GM18907 (cell line): ENCODE measurements around the gene MYO9B.
"Not testable (repeated sequence)": the region's sequence is repeated elsewhere in the genome, so short reads cannot be mapped to it uniquely, and the experiment has no call there.

Experiments
- ATAC-seq: cut with Tn5 transposase; IDR thresholded peaks from one replicate; pipeline ENCODE4 v1.9.1; 2021; ENCODE audit warnings: mild to moderate bottlenecking, moderate library complexity; ENCODE audit not compliant: unreplicated experiment

MYO9B gene

DNA sequence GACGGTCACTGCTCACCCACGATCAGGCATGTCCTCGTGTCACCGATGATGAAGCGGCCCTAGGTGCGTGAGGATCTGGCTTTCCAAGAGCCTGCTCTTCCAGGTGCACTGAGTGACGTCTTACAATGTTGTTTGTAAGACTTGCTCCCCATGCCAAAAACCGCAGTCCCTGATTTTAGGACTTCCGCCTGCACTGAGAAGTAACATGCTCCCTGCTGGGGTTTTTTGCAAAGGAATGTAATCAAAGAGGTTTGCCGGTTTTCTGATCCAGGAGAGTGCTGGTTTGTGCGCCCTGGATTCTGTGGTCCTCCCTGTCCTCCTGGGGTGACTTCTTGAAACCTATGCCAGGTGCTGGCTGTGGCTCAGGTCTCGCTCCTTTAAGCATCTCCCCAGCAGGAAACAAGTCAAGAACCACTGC is 38.8 kb downstream of the MYO9B start:
- ATAC-seq = no peak

- no peak for ATAC-seq
Observed at GRCh38 chr19:17116996-17117702, 41.6 kb downstream of the MYO9B start.

GRCh38 chr19:17118957-17119356 is 43.4 kb downstream of the MYO9B start:
- no peak for ATAC-seq

DNA sequence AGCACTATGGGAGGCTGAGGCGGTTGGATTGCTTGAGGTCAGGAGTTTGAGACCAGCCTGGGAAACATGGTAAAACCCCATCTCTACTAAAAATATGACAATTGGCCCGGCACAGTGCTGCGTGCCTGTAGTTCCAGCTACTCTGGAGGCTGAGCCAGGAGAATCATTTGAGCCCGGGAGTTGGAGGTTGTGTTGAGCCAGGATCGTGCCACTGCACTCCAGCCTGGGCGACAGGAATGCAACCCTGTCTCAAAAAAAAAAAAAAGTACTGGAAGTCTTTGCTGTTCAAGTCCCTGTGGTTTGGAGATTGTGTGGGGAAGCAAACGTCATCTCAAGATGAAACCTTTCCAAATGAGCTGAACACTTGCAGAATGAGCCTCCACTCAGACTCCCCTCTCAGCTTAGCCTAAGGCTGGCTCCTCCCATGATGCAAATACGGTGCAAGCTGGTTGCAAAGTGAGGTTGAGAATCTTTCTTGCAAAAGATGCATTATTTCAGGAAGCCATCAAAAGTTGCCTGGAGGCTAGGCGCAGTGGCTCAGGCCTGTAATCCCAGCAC is 46.2 kb downstream of the MYO9B start:
- ATAC-seq = no peak

- no peak for ATAC-seq
Observed at GRCh38 chr19:17123041-17123440, 47.5 kb downstream of the MYO9B start.

- ATAC-seq = no peak
Observed at GRCh38 chr19:17124025-17124424, 48.4 kb downstream of the MYO9B start.

DNA sequence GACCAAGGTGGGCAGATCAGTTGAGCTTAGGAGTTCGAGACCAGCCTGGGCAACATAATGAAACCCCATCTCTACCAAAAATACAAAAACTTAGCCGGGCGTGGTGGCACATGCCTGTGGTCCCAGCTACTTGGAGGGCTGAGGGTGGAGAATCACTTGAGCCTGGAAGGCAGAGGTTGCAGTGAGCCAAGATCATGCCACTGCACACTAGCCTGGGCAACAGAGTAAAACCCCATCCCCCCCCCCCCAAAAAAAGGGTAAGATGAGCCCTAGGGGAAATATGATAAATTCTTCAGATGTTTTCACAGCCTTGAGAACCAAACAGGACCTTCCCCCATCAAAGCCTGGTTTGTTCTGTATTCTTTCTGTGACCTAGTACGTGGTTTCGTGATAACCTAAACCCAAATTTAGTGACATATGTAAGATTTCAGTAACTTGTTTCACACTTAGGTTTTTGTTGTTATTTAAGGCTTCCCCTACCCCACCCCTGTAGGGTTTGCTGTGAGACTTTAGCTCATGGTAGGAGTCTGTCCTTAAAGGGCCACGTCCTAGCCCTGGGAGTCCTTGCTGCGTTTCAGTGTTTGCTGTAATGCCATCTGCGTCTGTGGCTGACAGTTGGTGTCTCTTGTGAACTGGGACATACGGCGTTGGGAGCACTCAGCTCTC is 49.6 kb downstream of the MYO9B start:
- peak; percentile 55 for ATAC-seq

GRCh38 chr19:17125728-17126677 is 50.4 kb downstream of the MYO9B start:
- ATAC-seq = peak; percentile 61

DNA sequence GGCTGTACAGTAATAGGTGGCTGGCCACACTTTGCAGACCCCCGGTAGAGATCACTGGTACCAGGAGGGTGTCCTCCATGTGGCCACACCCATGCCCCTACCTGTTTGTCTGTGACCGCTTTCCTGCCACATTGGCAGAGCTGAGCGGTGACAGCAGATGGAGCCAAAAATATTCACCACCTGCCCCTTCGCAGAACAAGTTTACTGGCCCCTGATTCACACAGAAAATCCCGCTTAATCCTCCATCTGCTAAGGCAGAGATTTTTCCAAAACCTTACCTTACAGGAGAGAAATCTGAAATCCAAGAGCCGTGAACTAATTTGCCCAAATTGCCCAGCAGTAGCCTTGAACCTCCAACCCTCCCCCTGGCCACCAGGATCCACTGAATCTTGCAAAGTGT is 52.1 kb downstream of the MYO9B start:
- no peak for ATAC-seq

GRCh38 chr19:17128403-17128802 is 52.8 kb downstream of the MYO9B start:
- no peak for ATAC-seq

DNA sequence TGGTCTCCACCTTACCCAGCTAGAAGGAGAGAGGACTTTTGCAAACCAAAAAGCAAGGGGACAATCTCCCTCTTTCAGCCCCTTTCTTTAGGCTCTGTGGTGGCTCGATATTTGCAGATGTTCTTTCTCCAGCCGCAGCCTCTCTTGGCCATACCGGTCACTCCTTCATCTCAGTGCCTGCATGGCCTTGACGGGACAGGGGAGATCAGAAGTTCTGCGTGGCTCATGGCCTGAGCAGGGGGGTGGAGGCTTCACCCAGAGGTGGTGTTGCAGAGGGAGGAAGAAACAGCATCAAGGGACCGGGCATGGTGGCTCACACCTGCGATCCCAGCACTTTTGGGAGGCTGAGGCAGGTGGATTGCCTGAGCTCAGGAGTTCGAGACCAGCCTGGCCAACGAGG is 53.2 kb downstream of the MYO9B start:
- no peak for ATAC-seq

- ATAC-seq = no peak
Observed at GRCh38 chr19:17129377-17129776, 53.8 kb downstream of the MYO9B start.

- ATAC-seq = peak; percentile 62
Observed at GRCh38 chr19:17135001-17135853, 59.6 kb downstream of the MYO9B start.

- no peak for ATAC-seq
Observed at GRCh38 chr19:17136021-17136420, 60.4 kb downstream of the MYO9B start.

DNA sequence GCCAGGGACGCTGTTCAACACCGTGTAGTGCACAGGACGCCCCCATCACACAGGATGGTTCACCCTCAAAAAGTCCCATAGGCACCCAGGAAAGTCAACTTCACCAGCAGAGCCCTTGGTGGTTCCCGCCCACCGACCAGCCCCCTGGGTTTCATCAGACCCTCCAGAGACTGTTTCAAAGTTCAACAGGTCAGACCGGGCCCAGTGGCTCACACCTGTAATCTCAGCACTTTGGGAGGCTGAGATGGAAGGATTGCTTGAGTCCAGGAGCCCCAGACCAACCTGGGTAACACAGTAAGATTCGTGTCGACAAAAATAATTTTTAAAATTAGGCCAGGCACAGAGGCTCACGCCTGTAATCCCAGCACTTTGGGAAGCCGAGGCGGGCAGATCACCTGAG is 61.0 kb downstream of the MYO9B start:
- no peak for ATAC-seq

GRCh38 chr19:17137417-17137816 is 61.8 kb downstream of the MYO9B start:
- no peak for ATAC-seq

GRCh38 chr19:17138052-17138846 is 62.7 kb downstream of the MYO9B start:
- ATAC-seq = not testable (repeated sequence)

DNA sequence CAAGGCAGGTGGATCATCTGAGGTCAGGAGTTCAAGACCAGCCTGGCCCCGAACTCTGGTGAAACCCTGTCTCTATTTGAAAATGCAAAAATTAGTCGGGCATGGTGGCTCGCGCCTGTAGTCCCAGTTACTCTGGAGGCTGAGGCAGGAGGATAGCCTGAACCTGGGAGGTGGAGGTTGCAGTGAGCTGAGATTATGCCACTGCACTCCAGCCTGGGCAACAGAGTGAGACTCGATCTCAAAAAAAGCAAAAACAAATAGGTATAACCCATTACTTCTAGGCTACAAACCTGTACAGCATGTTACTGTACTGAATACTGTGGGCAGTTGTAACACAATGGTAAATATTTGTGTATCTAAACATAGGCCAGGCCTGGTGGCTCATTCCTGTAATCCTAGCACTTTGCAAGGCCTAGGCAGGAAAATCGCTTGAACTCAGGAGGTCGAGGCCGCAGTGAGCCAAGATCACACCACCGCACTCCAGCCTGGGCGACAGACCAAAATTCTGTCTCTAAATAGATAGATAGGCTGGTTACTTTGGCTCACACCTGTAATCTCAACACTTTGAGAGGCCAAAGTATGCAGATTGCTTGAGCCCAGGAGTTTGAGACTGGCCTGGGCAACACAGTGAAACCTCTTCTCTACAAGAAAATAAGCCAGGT is 63.5 kb downstream of the MYO9B start:
- ATAC-seq = no peak

DNA sequence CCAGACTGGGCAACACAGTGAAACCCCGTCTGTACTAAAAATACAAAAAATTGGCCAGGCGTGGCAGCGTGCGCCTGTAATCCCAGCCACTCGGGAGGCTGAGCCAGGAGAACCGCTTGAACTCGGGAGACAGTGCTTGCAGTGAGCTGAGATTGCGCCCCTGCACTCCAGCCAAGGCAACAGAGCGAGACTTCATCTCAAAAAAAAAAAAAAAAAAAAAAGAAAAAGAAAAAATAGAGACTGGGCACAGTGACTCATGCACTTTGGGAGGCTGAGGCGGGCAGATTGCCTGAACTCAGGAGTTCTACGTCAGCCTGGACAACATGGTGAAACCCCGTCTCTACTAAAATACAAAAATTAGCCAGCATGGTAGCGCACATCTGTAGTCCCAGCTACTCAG is 69.2 kb downstream of the MYO9B start:
- not testable (repeated sequence) for ATAC-seq
